Memory B cell (primary cell): ENCODE results near the gene GCN1.

Experiments
- ATAC-seq: fragments of 150-1000 bp; cut with Tn5 transposase; 2 replicates; pipeline ENCODE4 v1.10.0; 2021; ENCODE audit warnings: low read depth, mild to moderate bottlenecking, moderate library complexity
- DNase-seq, 2 donors: peaks; one replicate each; pipeline ENCODE4 v3.0.0; 2022; ENCODE audit warnings: low spot score in 2 of 2
- H3K27ac Mint-ChIP-seq: one replicate; pipeline ENCODE4 v1.8.0; 2022; ENCODE audit warnings: mild to moderate bottlenecking, moderate library complexity, mixed read lengths
- H3K27me3 Mint-ChIP-seq: one replicate; pipeline ENCODE4 v1.8.0; 2022; ENCODE audit warnings: mixed read lengths
- H3K36me3 Mint-ChIP-seq: one replicate; pipeline ENCODE4 v1.8.0; 2022; ENCODE audit warnings: mild to moderate bottlenecking, mixed read lengths
- H3K4me1 Mint-ChIP-seq: one replicate; pipeline ENCODE4 v1.8.0; 2022; ENCODE audit warnings: mixed read lengths
- H3K4me3 Mint-ChIP-seq: one replicate; pipeline ENCODE4 v1.8.0; 2022; ENCODE audit warnings: mild to moderate bottlenecking, moderate library complexity, mixed read lengths
- H3K9me3 Mint-ChIP-seq: one replicate; pipeline ENCODE4 v1.8.0; 2022; ENCODE audit warnings: mixed read lengths

The GCN1 gene

DNA sequence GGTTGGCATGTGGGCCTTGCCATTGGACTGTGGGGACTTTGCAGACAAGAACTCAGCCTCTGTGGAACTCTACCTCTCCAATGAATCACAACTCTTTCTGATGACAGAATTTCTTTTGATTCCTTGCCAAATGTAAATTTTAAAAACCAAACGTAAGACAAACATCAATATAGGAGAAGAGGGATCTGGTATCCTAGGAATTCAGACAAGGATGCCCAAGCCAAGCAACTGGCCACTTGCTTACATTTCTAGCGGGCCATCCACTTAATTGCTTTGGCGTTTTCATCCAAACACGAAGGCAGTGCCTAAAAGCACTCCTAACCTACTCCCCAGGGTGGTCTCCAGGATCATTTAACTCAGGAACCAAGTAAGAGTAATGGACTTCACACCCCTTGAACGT is 54.6 kb downstream of the GCN1 start:
- Mint-ChIP-seq H3K4me1 (no peaks in the 10 kb centered on the region), H3K27ac (no peak overlapping the region), H3K27me3 (no peaks in the 10 kb centered on the region), H3K9me3 (no peaks in the 10 kb centered on the region), H3K36me3 (peaks cover 35% of the 10 kb centered on the region), H3K4me3 (no peak overlapping the region)
- ATAC-seq (no peak), DNase-seq (no peak)

DNA sequence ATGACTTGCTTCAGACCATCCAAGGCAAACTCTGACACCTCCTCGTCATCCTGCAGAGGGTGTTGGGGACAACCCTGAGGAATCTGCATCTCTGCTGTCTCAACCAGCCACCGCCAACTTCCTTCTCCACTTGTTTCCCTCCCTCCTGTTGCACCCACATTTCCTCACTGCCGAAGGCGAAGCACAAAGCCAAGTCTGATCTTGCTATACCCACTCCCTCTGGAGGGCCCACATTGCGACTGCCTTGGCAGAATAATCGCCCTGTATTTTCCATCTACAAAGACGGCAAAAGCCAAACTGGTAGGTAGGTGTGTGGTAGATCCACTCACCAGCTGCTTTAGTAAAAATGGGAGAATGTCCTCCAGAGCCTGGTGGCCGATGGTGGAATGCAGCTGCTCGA is 56.1 kb downstream of the GCN1 start:
- no peak for DNase-seq
- no peak overlapping the region for H3K4me3 Mint-ChIP-seq
- H3K36me3 Mint-ChIP-seq: peaks cover 34% of the 10 kb centered on the region
- ATAC-seq: no peak
- no peaks in the 10 kb centered on the region for H3K9me3 Mint-ChIP-seq
- H3K27me3 Mint-ChIP-seq: no peaks in the 10 kb centered on the region
- peaks cover 4% of the 10 kb centered on the region for H3K4me1 Mint-ChIP-seq
- H3K27ac Mint-ChIP-seq: no peak overlapping the region

DNA sequence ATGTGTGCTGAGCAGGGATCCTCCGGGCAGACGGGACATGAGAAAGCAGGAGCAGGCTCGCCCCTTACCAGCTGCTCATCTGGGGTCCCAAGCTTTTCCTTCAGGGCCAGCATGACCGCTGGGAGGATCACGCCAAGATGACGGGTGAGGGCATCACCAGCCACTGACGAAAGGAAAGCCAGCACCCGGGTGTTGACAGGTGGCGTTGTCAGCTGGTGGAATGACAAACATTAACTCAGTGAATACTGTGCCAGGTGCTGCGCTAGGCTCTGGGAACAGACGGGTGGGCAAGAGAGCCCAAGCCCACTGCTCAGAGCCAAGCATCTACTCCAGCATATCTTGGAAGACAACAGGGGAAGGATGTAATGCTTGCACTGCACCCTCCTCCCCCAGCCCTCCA is 56.7 kb downstream of the GCN1 start:
- no peaks in the 10 kb centered on the region for H3K9me3 Mint-ChIP-seq
- peaks cover 10% of the 10 kb centered on the region for H3K4me1 Mint-ChIP-seq
- no peak overlapping the region for H3K27ac Mint-ChIP-seq
- DNase-seq (no peak), ATAC-seq (no peak)
- H3K27me3 Mint-ChIP-seq: no peaks in the 10 kb centered on the region
- H3K36me3 Mint-ChIP-seq: peaks cover 34% of the 10 kb centered on the region
- H3K4me3 Mint-ChIP-seq: no peak overlapping the region

DNA sequence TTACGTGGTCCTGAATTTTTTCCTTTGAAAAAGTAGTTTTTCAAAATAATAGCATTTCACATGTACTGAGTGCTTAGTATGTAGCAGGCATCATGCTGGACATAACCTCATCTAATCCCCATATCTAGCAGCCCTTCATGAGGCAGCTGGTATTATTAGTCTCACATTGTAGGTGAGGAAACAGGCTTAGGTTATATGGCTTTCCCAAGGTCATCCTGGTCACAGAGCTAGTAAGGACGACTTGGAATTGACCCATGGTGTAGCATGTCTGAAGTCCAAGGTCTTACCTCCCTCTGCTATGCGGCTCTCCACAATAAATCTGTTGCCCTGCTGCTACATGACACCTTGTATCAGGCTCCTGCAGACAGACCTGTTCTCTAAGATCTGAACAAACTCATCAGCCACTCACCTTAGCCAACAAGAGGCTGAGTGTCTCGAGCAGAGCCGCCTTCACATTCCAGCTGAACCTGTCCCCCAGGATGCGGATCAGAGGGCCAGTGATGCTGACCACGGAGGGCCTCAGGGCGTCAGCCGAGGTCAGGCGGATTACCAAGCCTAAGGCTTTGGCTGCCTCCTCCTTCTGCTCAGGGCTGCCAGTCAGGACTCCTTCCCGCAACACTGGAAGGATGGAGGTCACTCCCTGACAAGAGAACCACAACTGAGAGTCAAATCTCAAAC is 58.3 kb downstream of the GCN1 start:
- Mint-ChIP-seq H3K36me3 (peaks cover 26% of the 10 kb centered on the region), H3K9me3 (no peaks in the 10 kb centered on the region), H3K27me3 (no peaks in the 10 kb centered on the region), H3K4me1 (peaks cover 18% of the 10 kb centered on the region), H3K27ac (no peak overlapping the region), H3K4me3 (no peak overlapping the region)
- DNase-seq: no peak
- ATAC-seq: no peak

DNA sequence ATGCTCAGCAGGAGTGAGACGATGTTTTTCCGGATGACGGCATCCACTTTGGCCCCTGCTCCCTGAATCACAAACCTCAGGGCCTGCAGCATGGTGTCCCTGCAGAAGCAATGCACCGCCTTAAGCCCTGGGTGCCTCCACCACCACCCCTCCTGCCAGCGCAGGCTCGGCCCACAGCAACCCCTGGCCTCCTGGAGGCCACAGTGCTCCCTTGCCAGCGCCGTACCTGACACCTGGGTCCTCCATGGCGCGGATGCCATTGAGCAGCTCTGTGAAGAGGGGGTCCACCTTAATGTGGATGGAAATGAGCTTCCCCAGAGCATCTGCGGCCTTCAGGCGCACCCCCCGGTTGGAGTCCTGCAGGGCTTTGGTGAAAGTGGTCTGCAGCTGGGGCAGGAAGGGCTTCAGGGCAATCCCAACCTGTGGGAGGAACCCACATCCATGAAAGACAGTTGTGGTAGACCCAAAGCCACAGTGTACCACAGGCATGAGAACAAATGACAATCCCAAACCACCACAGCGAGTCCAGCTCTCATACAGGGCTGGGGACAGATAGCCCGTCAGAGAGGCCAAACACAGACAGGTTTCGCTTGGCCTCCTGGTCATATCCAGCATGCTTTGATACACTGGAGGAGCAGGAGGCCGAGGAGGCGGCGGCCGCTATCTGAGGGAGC is 60.1 kb downstream of the GCN1 start:
- H3K4me3 Mint-ChIP-seq: no peak overlapping the region
- no peak for ATAC-seq
- no peaks in the 10 kb centered on the region for H3K27me3 Mint-ChIP-seq
- H3K36me3 Mint-ChIP-seq: peaks cover 17% of the 10 kb centered on the region
- no peaks in the 10 kb centered on the region for H3K9me3 Mint-ChIP-seq
- no peak for DNase-seq
- H3K4me1 Mint-ChIP-seq: peaks cover 18% of the 10 kb centered on the region
- no peak overlapping the region for H3K27ac Mint-ChIP-seq

DNA sequence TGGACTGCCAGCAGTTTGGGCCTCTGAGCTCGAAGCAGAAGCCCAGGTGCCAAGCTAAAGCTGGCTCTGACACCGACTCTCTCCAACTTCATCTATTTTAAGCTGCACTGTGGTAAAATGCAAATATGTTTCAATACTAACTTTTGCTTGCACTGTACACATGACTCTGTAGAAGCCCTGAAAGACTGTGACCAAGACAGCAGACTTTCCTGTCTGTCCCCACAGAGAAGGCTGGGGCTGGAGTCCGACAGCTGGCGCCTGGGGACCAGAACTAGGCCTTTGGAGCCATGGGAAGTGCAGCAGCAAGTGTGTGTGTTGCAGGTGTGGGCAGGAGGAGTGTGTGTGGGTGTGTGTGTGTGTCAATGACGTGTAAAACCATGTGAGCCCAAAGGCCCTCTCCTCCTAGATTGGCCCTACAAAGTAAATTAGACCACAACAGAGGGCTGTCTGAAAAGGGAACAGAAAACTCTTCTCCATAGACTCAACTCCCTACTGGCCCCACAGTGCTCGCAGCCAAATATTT is 61.6 kb downstream of the GCN1 start:
- H3K9me3 Mint-ChIP-seq: no peaks in the 10 kb centered on the region
- peaks cover 18% of the 10 kb centered on the region for H3K36me3 Mint-ChIP-seq
- H3K4me1 Mint-ChIP-seq: peaks cover 18% of the 10 kb centered on the region
- peak; percentile 41 to 55 for DNase-seq
- ATAC-seq: peak; percentile 94
- H3K27me3 Mint-ChIP-seq: no peaks in the 10 kb centered on the region
- H3K27ac Mint-ChIP-seq: peak overlapping the region; percentile 74
- peak overlapping the region; percentile 73 for H3K4me3 Mint-ChIP-seq

DNA sequence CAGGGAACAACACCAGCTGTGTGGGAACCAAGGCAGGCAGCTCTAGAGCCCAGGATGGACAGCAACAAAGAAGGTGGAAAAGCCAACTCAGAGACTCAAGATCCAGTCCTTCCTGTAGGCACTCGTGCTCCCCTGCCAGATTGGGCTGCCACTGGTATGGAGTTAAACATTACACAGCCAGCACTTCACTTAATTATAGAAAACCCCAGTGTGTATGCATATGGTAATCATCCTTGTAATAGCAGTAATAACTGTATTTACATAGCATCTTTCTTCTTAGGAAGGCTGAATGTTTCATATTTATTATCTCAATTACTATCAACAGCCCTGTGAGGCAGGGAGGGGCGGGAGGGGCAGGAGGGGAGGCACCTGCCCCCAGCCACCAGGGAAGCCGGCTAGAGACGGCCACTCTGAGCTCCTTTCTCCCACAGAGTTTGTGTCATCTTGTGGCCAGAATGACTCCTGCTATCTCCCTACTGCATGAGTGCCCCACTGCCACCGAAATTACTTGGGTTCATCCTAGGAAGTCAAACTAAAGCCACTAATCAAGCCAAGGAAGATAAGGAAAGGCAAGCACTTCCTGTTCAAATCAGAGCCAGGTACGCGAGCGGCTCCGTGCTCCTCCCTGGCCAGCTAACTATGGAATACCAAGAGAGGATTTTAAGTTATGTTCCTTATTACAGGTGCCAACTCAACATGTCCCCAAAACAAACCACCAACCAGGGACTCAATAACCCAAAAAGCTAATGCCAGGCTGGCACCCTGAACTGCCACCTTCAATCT is 62.3 kb downstream of the GCN1 start:
- peaks cover 18% of the 10 kb centered on the region for H3K4me1 Mint-ChIP-seq
- peaks cover 19% of the 10 kb centered on the region for H3K36me3 Mint-ChIP-seq
- H3K27me3 Mint-ChIP-seq: no peaks in the 10 kb centered on the region
- H3K27ac Mint-ChIP-seq: peak overlapping the region; percentile 74
- peak overlapping the region; percentile 73 for H3K4me3 Mint-ChIP-seq
- DNase-seq (no peak), ATAC-seq (no peak)
- no peaks in the 10 kb centered on the region for H3K9me3 Mint-ChIP-seq

DNA sequence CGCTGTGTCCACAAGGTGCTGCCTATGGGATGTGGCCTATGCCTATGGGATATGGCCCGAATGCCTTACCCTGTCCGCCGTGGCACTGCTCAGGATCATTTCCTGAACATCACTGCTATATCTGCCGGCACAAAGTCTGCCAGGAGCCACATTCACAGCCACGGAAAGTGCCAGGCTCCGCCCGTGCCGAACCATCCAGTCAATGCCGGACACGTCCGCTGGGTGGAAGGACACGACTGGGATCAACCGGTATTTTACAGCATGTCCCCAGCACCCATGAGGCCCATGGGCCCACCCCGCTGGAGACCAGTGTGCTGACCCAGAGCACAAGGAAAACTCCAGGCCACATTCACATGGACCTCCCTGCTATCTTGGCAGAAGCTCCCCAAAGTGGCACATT is 63.4 kb downstream of the GCN1 start:
- peaks cover 19% of the 10 kb centered on the region for H3K36me3 Mint-ChIP-seq

DNA sequence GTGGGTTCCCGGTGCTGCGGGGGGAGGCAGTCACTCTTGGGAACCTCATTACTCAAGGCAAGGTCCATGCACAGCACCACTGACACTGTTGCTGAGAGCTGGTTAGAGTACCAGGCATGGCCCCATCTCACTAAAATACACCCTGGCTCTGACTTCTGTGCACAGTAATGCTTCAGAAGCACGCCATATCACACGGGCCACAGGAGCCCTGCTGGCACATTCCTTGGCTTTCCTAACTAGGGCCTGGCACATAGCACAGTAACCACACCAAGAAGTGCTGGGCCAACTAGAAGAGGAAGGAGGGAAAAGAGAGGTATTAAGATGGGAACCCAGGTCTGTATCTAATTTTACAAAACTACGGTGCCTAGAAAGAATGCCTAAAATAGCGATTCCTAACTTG is 64.5 kb downstream of the GCN1 start:
- Mint-ChIP-seq H3K36me3 (peaks cover 19% of the 10 kb centered on the region), H3K4me1 (peaks cover 20% of the 10 kb centered on the region), H3K27ac (no peak overlapping the region), H3K4me3 (no peak overlapping the region), H3K27me3 (no peaks in the 10 kb centered on the region), H3K9me3 (no peaks in the 10 kb centered on the region)
- no peak for ATAC-seq
- DNase-seq: no peak

More for the DNA sequence above, 63.4 kb downstream of the GCN1 start:
- no peaks in the 10 kb centered on the region for H3K27me3 Mint-ChIP-seq
- ATAC-seq (no peak), DNase-seq (no peak)
- peaks cover 20% of the 10 kb centered on the region for H3K4me1 Mint-ChIP-seq
- no peak overlapping the region for H3K4me3 Mint-ChIP-seq
- H3K27ac Mint-ChIP-seq: no peak overlapping the region
- no peaks in the 10 kb centered on the region for H3K9me3 Mint-ChIP-seq

DNA sequence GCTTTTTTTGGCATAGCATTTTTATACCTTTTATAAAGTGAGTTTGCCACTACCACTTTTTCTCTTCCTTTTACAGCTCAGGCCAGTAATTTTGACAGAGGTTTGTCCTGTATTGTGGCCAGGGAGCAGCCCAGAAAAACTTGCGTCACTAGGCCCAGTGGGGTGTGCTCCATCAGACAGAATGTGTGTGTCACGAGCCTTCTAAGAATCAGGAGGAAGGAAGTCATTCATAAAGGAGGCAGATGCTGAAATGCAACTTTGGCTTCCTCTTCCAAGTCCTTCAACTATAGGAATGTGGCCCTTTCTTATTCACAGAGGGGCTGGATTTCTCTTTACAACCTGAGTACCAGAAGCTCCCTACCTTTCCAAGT is 67.9 kb downstream of the GCN1 start:
- ATAC-seq: no peak
- Mint-ChIP-seq H3K27ac (no peak overlapping the region), H3K4me3 (no peak overlapping the region), H3K27me3 (no peaks in the 10 kb centered on the region), H3K4me1 (peaks cover 14% of the 10 kb centered on the region), H3K9me3 (no peaks in the 10 kb centered on the region), H3K36me3 (peaks cover 13% of the 10 kb centered on the region)
- DNase-seq: no peak

DNA sequence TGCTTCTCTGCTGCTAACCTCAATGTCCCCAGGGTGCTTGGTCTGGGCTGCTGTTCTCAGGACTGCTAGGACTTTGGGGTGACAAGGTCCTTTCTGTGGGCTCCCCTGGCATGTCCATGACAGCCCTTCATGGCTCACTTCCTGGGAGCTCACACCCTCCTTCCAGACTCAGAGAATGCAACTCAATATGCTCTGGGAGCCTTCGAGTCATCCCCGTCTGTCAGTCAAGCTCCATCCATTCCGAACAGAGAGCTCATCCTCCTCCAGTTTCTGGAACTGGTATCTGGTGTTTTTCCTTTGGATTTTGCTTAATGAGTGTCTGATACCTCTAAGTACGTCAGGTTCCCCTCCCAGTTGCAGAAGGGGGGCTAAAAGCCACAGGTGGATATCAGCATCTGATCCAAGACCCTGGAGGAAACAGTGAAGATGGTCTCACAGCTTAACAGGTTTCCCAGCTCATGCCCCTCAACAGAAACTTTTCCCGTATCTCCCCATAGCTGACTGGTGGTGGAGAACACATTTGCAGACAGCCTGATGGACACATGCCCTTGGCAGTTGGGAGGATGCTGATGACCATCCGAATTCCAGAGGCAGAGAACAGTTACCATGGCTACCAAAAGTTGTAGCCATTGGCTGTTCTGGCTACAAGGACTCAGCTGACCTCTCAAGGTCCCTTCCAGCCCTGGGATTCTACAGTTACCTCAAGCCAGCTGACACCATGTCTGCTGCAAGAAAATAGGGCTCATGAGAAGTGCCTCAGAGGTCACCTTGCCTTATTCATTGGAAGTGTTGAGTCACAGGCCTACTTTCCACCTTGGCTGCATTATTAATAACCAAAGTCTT is 68.5 kb downstream of the GCN1 start:
- Mint-ChIP-seq H3K27ac (no peak overlapping the region), H3K9me3 (no peaks in the 10 kb centered on the region), H3K36me3 (peaks cover 12% of the 10 kb centered on the region), H3K27me3 (no peaks in the 10 kb centered on the region), H3K4me3 (no peak overlapping the region), H3K4me1 (peaks cover 20% of the 10 kb centered on the region)
- no peak for ATAC-seq
- no peak for DNase-seq

DNA sequence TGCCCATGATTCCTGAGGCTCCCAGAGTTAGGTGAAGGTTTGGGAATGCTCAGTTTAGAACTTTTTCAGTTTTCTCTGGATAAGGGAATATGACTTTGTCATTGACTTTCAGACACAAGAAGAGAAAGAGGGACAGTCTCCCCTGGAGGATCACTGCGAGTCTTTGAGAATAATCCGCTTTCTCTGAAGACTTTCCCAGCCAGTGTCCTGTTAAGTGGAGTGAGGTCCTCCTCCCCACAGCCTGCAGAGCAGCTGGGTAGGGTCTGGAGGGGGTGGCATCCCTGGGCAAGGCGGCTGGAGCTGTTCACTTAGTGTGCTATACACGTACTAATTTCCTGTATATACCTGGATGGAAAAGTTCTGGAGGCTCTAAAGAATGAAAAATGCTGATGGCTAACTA is 69.5 kb downstream of the GCN1 start:
- no peak for ATAC-seq
- Mint-ChIP-seq H3K4me1 (peaks cover 25% of the 10 kb centered on the region), H3K27me3 (no peaks in the 10 kb centered on the region), H3K4me3 (no peak overlapping the region), H3K36me3 (peaks cover 10% of the 10 kb centered on the region), H3K27ac (no peak overlapping the region), H3K9me3 (no peaks in the 10 kb centered on the region)
- DNase-seq: no peak

DNA sequence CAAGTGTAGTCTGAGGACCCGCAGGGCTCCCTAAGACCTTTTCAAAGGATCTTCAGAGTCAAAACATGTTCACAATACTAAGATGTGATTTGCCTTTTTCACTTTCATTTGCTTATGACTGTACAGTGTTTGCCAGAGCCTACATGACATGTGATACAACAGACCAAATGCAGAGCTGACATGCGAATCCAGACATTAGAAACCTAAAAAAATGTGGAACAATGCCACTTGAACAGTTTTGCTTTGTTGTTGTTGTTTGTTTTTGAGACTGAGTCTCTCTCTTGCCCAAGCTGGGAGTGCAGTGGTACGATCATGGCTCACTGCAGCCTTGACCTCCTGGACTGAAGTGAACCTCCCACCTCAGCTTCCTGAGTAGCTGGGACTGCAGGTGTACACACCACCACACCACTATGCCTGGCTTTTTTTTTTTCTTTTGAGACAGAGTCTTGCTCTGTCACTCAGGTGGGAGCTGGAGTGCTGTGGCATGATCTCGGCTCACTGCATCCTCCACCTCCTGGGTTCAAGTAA is 72.7 kb downstream of the GCN1 start:
- Mint-ChIP-seq H3K4me3 (peak overlapping the region; percentile 30), H3K4me1 (peaks cover 40% of the 10 kb centered on the region), H3K36me3 (peaks cover 1% of the 10 kb centered on the region), H3K27me3 (no peaks in the 10 kb centered on the region), H3K27ac (peak overlapping the region; percentile 79), H3K9me3 (no peaks in the 10 kb centered on the region)
- peak; percentile 31 for ATAC-seq
- no peak for DNase-seq
